ENCODE data around the gene FAF2.

Gene FAF2

DNA sequence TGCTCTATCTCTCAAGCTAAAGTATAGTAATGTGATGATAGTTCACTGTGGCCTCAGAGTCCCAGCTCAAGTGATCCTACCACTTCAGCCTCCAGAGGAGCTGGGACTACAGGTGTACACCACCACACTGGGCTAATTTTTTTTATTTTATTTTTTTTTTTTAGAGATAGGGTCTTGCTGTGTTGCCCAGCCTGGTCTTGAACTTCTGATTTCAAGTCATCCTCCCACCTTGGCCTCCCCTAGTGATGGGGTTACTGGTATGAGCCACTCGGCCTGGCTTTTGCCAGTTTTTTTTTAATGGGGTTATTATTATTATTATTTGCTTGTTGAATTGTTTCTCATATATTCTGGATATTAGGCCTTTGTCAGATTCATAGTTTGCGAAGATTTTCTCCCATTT lies 13.2 kb downstream of the FAF2 start:
- Histone ChIP-seq H3K27me3 (no peaks in the 10 kb centered on the region), H3K4me1 (no peaks in the 10 kb centered on the region), H3K4me3 (ENCODE audit: low read depth, low read length) (no peak overlapping the region), H3K9me3 (no peaks in the 10 kb centered on the region), H3K36me3 (peaks cover 16% of the 10 kb centered on the region)
- TF ChIP-seq, protein P1, sequence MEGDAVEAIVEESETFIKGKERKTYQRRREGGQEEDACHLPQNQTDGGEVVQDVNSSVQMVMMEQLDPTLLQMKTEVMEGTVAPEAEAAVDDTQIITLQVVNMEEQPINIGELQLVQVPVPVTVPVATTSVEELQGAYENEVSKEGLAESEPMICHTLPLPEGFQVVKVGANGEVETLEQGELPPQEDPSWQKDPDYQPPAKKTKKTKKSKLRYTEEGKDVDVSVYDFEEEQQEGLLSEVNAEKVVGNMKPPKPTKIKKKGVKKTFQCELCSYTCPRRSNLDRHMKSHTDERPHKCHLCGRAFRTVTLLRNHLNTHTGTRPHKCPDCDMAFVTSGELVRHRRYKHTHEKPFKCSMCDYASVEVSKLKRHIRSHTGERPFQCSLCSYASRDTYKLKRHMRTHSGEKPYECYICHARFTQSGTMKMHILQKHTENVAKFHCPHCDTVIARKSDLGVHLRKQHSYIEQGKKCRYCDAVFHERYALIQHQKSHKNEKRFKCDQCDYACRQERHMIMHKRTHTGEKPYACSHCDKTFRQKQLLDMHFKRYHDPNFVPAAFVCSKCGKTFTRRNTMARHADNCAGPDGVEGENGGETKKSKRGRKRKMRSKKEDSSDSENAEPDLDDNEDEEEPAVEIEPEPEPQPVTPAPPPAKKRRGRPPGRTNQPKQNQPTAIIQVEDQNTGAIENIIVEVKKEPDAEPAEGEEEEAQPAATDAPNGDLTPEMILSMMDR (IDR thresholded peaks at IDR 0.05; ENCODE audit: low read depth, low read length): no peak
- DNase-seq: no peak

DNA sequence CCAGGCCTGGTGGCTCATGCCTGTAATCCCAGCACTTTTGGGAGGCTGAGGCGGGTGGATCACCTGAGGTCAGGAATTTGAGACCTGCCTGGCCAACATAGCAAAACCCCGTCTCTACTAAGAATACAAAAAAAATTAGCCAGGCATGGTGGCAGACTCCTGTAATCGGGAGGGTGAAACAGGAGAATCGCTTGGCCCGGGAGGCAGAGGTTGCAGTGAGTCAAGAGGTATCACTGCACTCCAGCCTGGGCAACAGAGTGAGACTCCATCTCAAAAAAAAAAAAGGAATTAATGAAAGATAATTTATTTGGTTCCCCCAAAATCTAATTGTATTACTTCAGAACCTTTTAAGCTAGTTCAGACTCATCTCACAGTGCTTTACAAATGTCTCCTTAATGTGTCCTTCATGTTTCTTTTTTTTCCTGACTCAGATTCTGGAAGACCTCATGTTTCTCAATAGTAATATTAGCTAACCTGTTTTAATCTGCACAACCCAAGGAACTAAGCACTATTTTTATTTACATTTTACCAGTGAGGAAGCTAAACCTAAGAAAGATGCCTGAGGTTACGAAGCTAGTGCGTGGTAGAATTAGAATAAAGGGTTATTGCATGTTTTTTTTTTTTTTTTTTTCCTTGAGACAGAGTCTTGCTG lies 15.1 kb downstream of the FAF2 start:
- Histone ChIP-seq H3K27me3 (no peaks in the 10 kb centered on the region), H3K36me3 (peaks cover 17% of the 10 kb centered on the region), H3K9me3 (no peaks in the 10 kb centered on the region), H3K4me1 (no peaks in the 10 kb centered on the region), H3K4me3 (ENCODE audit: low read depth, low read length) (no peak overlapping the region)
- TF ChIP-seq, protein P1 (IDR thresholded peaks at IDR 0.05; ENCODE audit: low read depth, low read length): no peak
- DNase-seq: no peak

DNA sequence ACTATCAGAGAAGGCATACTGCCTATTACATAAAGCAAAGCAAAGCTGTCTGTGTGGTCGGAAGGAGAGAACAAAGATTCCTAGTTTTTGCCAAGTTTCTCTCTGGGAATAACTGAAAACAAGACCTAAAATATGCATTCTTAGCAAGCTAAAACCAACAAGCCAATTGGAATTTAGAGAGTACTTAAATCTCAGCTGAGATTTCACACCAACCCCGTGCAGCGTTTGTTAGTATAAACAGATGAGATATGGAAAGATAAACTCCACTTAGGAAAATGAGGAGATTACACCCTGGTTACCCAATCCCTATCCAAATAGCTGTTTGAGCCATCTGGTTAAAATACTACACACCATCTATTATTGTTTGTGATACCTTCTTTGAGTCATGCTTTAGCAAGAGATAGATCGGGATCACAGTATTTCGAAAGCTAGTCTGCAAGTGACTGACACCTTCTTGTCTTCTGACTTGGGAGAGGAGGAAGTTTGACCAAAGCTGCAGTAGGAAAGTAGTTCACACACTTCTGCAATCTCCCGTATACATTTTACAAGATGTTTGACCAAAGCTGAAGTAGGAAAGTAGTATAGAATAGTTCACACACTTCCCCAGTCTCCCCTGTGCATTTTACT lies 18.2 kb downstream of the FAF2 start:
- no peak for DNase-seq
- peaks cover 18% of the 10 kb centered on the region for H3K36me3 ChIP-seq

DNA sequence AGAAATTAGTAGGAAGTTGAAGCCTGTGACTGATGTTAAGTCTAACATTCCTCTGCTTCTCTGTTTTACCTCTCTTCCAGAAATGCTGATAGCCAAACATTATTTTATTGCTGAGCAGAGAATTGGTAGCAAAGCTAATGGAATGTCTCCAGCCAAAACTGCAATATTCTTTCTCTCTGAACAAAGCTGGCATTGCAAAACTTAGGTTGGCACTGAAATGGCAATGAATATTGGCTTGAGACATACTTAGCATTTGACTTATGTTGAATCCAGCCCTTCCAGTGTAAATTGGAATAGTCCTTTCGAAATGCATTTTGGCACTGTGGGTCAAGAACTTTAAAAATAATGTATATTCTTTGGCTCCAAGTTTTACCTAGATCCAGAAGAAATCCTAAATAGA lies 21.1 kb downstream of the FAF2 start:
- no peaks in the 10 kb centered on the region for H3K9me3 ChIP-seq
- H3K4me1 ChIP-seq: no peaks in the 10 kb centered on the region
- H3K36me3 ChIP-seq: peaks cover 25% of the 10 kb centered on the region
- TF ChIP-seq, protein P1 (IDR thresholded peaks at IDR 0.05; ENCODE audit: low read depth, low read length): no peak
- no peak for DNase-seq
- no peak overlapping the region for H3K4me3 ChIP-seq (ENCODE audit: low read depth, low read length)
- no peaks in the 10 kb centered on the region for H3K27me3 ChIP-seq

More for the DNA sequence above, 18.2 kb downstream of the FAF2 start:
- Histone ChIP-seq H3K4me1 (no peaks in the 10 kb centered on the region), H3K4me3 (ENCODE audit: low read depth, low read length) (no peak overlapping the region), H3K27me3 (no peaks in the 10 kb centered on the region), H3K9me3 (no peaks in the 10 kb centered on the region)
- TF ChIP-seq, protein P1 (IDR thresholded peaks at IDR 0.05; ENCODE audit: low read depth, low read length): no peak

DNA sequence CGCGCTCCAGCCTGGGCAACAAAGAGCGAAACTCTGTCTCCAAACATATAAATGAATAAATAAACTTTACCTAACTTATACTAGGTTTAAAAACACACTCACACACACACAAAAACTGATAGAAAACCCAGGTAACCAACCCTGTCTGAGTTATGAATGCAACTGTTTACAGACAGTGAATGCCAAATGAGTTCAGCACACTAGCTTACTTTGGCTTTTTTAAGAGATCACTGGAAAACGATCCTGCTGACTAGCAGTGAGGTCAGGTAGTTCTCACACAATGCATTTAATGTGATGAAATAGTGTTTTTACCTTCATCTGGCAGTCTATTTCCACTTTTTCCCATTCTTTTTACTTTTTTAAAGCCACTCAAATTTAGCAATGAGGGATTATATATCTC lies 22.4 kb downstream of the FAF2 start:
- no peaks in the 10 kb centered on the region for H3K27me3 ChIP-seq
- no peaks in the 10 kb centered on the region for H3K9me3 ChIP-seq
- no peak for DNase-seq
- H3K4me3 ChIP-seq (ENCODE audit: low read depth, low read length): no peak overlapping the region
- TF ChIP-seq, protein P1 (IDR thresholded peaks at IDR 0.05; ENCODE audit: low read depth, low read length): no peak
- peaks cover 23% of the 10 kb centered on the region for H3K36me3 ChIP-seq
- H3K4me1 ChIP-seq: no peaks in the 10 kb centered on the region

DNA sequence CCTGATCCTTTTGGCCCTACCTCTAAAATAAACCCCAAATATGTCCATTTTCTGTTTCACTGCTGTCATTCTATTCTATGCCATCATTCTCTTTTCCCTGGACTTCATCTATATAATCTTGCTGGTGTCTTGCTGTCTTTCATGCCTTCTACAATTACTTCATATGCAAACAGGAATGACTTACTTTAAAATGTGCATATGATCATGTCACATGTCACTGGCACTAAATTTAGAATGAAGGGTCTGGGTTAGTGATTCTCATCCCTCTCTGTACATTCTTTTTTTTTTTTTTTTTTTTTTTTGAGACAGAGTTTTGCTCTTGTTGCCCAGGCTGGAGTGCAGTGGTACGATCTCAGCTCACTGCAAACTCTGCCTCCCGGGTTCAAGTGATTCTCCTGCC lies 22.9 kb downstream of the FAF2 start:
- Histone ChIP-seq H3K27me3 (no peaks in the 10 kb centered on the region), H3K4me1 (no peaks in the 10 kb centered on the region), H3K36me3 (peaks cover 22% of the 10 kb centered on the region), H3K9me3 (no peaks in the 10 kb centered on the region), H3K4me3 (ENCODE audit: low read depth, low read length) (no peak overlapping the region)
- TF ChIP-seq, protein P1 (IDR thresholded peaks at IDR 0.05; ENCODE audit: low read depth, low read length): no peak
- DNase-seq: no peak

Data from BE2C (cell line).